GM21786 (cell line): ENCODE data around the gene SPECC1L.

Experiments
- ATAC-seq: cut with Tn5 transposase; IDR thresholded peaks from one replicate; pipeline ENCODE4 v1.9.1; 2021; ENCODE audit not compliant: unreplicated experiment

Gene SPECC1L

GRCh38 chr22:24424901-24425775 lies 154.5 kb downstream of the SPECC1L start:
- ATAC-seq, result no peak

- ATAC-seq, result no peak
Measured at GRCh38 chr22:24426436-24426835, 155.8 kb downstream of the SPECC1L start.

GRCh38 chr22:24426851-24427499 lies 156.3 kb downstream of the SPECC1L start:
- ATAC-seq, result no peak

- ATAC-seq, result peak; percentile 49
Measured at GRCh38 chr22:24427500-24428164, 157.0 kb downstream of the SPECC1L start, which contains the start of gene ADORA2A. ADORA2A (plus strand) TSS chr22:24427599; CDS start chr22:24433405, 5,806 bp downstream.

- ATAC-seq, result no peak
Measured at GRCh38 chr22:24428751-24429410, 158.2 kb downstream of the SPECC1L start.

GRCh38 chr22:24429411-24430365 lies 159.1 kb downstream of the SPECC1L start:
- ATAC-seq, result no peak

- no peak for ATAC-seq
Measured at GRCh38 chr22:24430431-24431308, 160.0 kb downstream of the SPECC1L start.

GRCh38 chr22:24431309-24432034 lies 160.8 kb downstream of the SPECC1L start:
- no peak for ATAC-seq

- ATAC-seq, result no peak
Measured at GRCh38 chr22:24432059-24432853, 161.6 kb downstream of the SPECC1L start.

GRCh38 chr22:24433001-24433827 lies 162.6 kb downstream of the SPECC1L start:
- ATAC-seq, result no peak

- peak; percentile 65 for ATAC-seq
Measured at GRCh38 chr22:24433828-24434470, 163.3 kb downstream of the SPECC1L start.

- peak; percentile 44 for ATAC-seq
Measured at GRCh38 chr22:24434471-24435322, 164.1 kb downstream of the SPECC1L start.

GRCh38 chr22:24435323-24435645 lies 164.7 kb downstream of the SPECC1L start:
- no peak for ATAC-seq

- ATAC-seq, result no peak
Measured at GRCh38 chr22:24435861-24436371, 165.3 kb downstream of the SPECC1L start.

GRCh38 chr22:24436553-24436952 lies 165.9 kb downstream of the SPECC1L start:
- ATAC-seq, result no peak
